ENCODE measurements around the gene TSPAN18. TPM values are rescaled to one million over a fixed set of nuclear protein-coding genes. Genes with fewer than 3 reads are reported as not detected.

TSPAN18 gene
- total and polyA plus RNA-seq, 2 of the 8 experiments (the other 6 are each of a cell fraction or from before 2014, with no cell fraction given), result 5.2 to 10.2 TPM

GRCh38 chr11:44973632-44974401 lies 247.1 kb downstream of the TSPAN18 start (continued):
- TF ChIP-seq TAF1 (IDR thresholded peaks at IDR 0.05; ENCODE audit: low read depth, low read length) (no peak), RBBP5 (IDR thresholded peaks at IDR 0.05; ENCODE audit: borderline replicate concordance, low read depth, low read length) (no peak), HDAC2 (IDR thresholded peaks at IDR 0.05; ENCODE audit: borderline replicate concordance in 1 of 2, low read depth in 2 of 2, low read length in 2 of 2) (no peak), POU5F1 (IDR thresholded peaks at IDR 0.05; ENCODE audit: low read depth, low read length) (no peak), POLR2AphosphoS5 (IDR thresholded peaks at IDR 0.05; ENCODE audit: low read depth, low read length) (no peak)
- TF ChIP-seq, protein P1, sequence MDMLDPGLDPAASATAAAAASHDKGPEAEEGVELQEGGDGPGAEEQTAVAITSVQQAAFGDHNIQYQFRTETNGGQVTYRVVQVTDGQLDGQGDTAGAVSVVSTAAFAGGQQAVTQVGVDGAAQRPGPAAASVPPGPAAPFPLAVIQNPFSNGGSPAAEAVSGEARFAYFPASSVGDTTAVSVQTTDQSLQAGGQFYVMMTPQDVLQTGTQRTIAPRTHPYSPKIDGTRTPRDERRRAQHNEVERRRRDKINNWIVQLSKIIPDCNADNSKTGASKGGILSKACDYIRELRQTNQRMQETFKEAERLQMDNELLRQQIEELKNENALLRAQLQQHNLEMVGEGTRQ (IDR thresholded peaks at IDR 0.05; ENCODE audit: low read length), result no peak
